Type B pancreatic cell (in vitro differentiated cells): ENCODE data around the gene TFAP2D. TPM values are rescaled to one million over a fixed set of nuclear protein-coding genes. Genes with fewer than 3 reads are reported as not detected.

Source experiments
- DNase-seq: peaks from one replicate; pipeline ENCODE4 v3.0.0; 2021; ENCODE audit warnings: mixed read lengths; ENCODE audit not compliant: unreplicated experiment; ENCODE audit errors: extremely low spot score
- H3K27ac Mint-ChIP-seq: 2 replicates; pipeline ENCODE4 v1.8.0; 2021; ENCODE audit warnings: mild to moderate bottlenecking, mixed read lengths
- H3K27me3 Mint-ChIP-seq: 2 replicates; pipeline ENCODE4 v1.8.0; 2021; ENCODE audit warnings: mixed read lengths
- H3K36me3 Mint-ChIP-seq: 2 replicates; pipeline ENCODE4 v1.8.0; 2021; ENCODE audit warnings: mixed read lengths
- H3K4me1 Mint-ChIP-seq: one replicate; pipeline ENCODE4 v1.8.0; 2021; ENCODE audit warnings: mixed read lengths; ENCODE audit not compliant: unreplicated experiment
- H3K4me3 Mint-ChIP-seq: 2 replicates; pipeline ENCODE4 v1.8.0; 2021; ENCODE audit warnings: mild to moderate bottlenecking, mixed read lengths
- H3K9me3 Mint-ChIP-seq: 2 replicates; pipeline ENCODE4 v1.8.0; 2021; ENCODE audit warnings: mixed read lengths
- CTCF ChIP-seq: fragments of 200-600 bp; sonication (generic); conservative IDR thresholded peaks from 2 replicates; pipeline ENCODE4 v1.5.0; 2021; ENCODE audit warnings: antibody characterized with exemption, mild to moderate bottlenecking
- total RNA-seq: library from RNA; stranded (reverse); gene quantifications from 2 replicates; pipeline ENCODE4 v1.2.1, GENCODE V29; 2021; ENCODE audit warnings: low replicate concordance

Gene TFAP2D
- total RNA-seq, 1 donor from 2014 or later: not detected

DNA sequence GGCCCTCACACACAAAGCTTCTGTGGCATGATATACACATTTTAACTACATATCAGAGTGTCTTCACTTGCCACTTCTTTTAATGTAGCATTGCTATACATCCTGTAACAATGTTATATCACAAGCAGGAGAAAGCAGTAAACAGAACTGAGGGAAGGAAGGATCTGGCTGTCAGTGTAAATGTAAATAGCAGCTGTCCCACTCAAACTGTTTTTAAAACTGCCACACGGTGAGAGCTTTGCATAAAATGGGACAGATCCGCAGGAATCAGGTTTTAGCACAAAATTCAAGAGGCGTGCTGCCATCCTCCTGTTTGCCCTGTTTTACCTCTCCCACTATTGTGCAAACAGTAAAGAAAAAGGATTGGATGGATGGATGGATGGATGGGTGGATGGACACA is 28.8 kb downstream of the TFAP2D start:
- H3K27me3 Mint-ChIP-seq: peaks cover 31% of the 10 kb centered on the region
- no peak for DNase-seq
- H3K36me3 Mint-ChIP-seq: no peaks in the 10 kb centered on the region
- peaks cover 3% of the 10 kb centered on the region for H3K9me3 Mint-ChIP-seq
- no peak overlapping the region for H3K4me3 Mint-ChIP-seq
- no peak overlapping the region for H3K27ac Mint-ChIP-seq
- TF ChIP-seq CTCF: no peak
- no peaks in the 10 kb centered on the region for H3K4me1 Mint-ChIP-seq

GRCh38 chr6:50744976-50745375 is 31.6 kb downstream of the TFAP2D start:
- H3K4me3 Mint-ChIP-seq: no peak overlapping the region
- H3K36me3 Mint-ChIP-seq: no peaks in the 10 kb centered on the region
- peaks cover 34% of the 10 kb centered on the region for H3K27me3 Mint-ChIP-seq
- no peaks in the 10 kb centered on the region for H3K4me1 Mint-ChIP-seq
- H3K9me3 Mint-ChIP-seq: no peaks in the 10 kb centered on the region
- no peak for TF ChIP-seq CTCF
- H3K27ac Mint-ChIP-seq: no peak overlapping the region
- DNase-seq: no peak

GRCh38 chr6:50762798-50763197 is 49.5 kb downstream of the TFAP2D start:
- Mint-ChIP-seq H3K36me3 (no peaks in the 10 kb centered on the region), H3K9me3 (no peaks in the 10 kb centered on the region), H3K27me3 (peaks cover 4% of the 10 kb centered on the region), H3K27ac (no peak overlapping the region), H3K4me3 (no peak overlapping the region), H3K4me1 (no peaks in the 10 kb centered on the region)
- DNase-seq: no peak
- TF ChIP-seq CTCF: no peak

DNA sequence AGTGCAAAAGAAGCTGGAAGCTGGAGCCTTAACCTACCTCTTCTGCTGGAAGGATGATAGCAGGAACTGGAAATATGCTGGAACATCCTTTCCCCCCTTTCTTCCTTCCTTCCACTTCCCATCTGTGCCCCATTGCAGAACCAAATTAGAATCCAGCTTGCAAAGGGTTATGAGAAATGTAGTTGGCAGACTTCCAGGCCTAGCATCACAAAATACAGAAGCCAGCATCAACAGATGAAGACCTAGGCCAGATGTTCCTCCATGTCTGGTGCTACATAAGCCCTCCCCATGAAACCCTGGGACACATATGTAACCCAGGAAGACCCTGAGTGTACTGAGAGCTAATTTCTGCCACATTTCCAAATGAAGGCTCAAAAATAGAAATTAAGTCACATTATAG is 65.4 kb downstream of the TFAP2D start:
- H3K36me3 Mint-ChIP-seq: no peaks in the 10 kb centered on the region
- no peak overlapping the region for H3K4me3 Mint-ChIP-seq
- no peak for DNase-seq
- H3K27me3 Mint-ChIP-seq: peaks cover 1% of the 10 kb centered on the region
- H3K9me3 Mint-ChIP-seq: no peaks in the 10 kb centered on the region
- no peaks in the 10 kb centered on the region for H3K4me1 Mint-ChIP-seq
- no peak overlapping the region for H3K27ac Mint-ChIP-seq
- no peak for TF ChIP-seq CTCF

- no peak for DNase-seq
- Mint-ChIP-seq H3K27ac (no peak overlapping the region), H3K4me1 (no peaks in the 10 kb centered on the region), H3K9me3 (no peaks in the 10 kb centered on the region), H3K27me3 (no peaks in the 10 kb centered on the region), H3K4me3 (no peak overlapping the region), H3K36me3 (no peaks in the 10 kb centered on the region)
- TF ChIP-seq CTCF: no peak
These were observed 67.1 kb downstream of the TFAP2D start for GRCh38 chr6:50780382-50780781.

GRCh38 chr6:50785921-50786320 is 72.6 kb downstream of the TFAP2D start:
- H3K27ac Mint-ChIP-seq: no peak overlapping the region
- H3K36me3 Mint-ChIP-seq: no peaks in the 10 kb centered on the region
- peaks cover 6% of the 10 kb centered on the region for H3K27me3 Mint-ChIP-seq
- no peaks in the 10 kb centered on the region for H3K9me3 Mint-ChIP-seq
- no peaks in the 10 kb centered on the region for H3K4me1 Mint-ChIP-seq
- H3K4me3 Mint-ChIP-seq: no peak overlapping the region
- no peak for TF ChIP-seq CTCF
- DNase-seq: no peak
